GM12878 (cell line): ENCODE data around the gene HCN4. TPM values are rescaled to one million over a fixed set of nuclear protein-coding genes. Genes with fewer than 3 reads are reported as not detected.

ENCODE experiments used
- ATAC-seq: fragments of 200-7000 bp; cut with Tn5 transposase; 3 replicates; pipeline ENCODE4 v1.9.1; 2020; ENCODE audit warnings: mild to moderate bottlenecking, moderate library complexity
- BruUV-seq: library from RNA; stranded (reverse); fragments of 400-500 nt; replicated peaks from 2 replicates; lab custom pipeline; 2021; lab: Mats Ljungman, UMichigan
- CTCF ChIA-PET: fragments of 300-600 bp; sonication (Branson Sonifier 250); formaldehyde crosslinking; extraction: SDS; loops from one replicate; lab custom pipeline; 2021; ENCODE audit warnings: inconsistent platforms; lab: Yijun Ruan, JAX
- POLR2A ChIA-PET: fragments of 350-600 bp; formaldehyde crosslinking; extraction: SDS; loops from one replicate; lab custom pipeline; 2021; ENCODE audit warnings: inconsistent platforms; lab: Charles Lee
- RAD21 ChIA-PET: fragments of 300-600 bp; sonication (Branson Sonifier 250); formaldehyde crosslinking; loops from one replicate; lab custom pipeline; 2023; ENCODE audit warnings: antibody characterized with exemption; ENCODE audit not compliant: unreplicated experiment; lab: Charles Lee
- SMC1A ChIA-PET: fragments of 300-600 bp; sonication (Branson Sonifier 250); formaldehyde crosslinking; loops from one replicate; lab custom pipeline; 2023; ENCODE audit not compliant: unreplicated experiment, uncharacterized antibody; lab: Charles Lee
- DNase-seq: peaks from one replicate; pipeline ENCODE4 v3.0.0-alpha.2; 2011; ENCODE audit warnings: low read depth, low spot score
- FAIRE-seq: peaks from 3 replicates; lab custom pipeline; 2011; peaks lifted over from hg19 to GRCh38; lab: Jason Lieb, UNC
- H2AFZ ChIP-seq: 2 replicates; pipeline ENCODE4 v1.6.0; 2011; ENCODE audit warnings: low read depth, low read length, control low read depth; ENCODE audit not compliant: control insufficient read depth
- H3K27ac ChIP-seq: 2 replicates; pipeline ENCODE4 v1.5.1; 2011; ENCODE audit warnings: control low read depth; ENCODE audit not compliant: control insufficient read depth, insufficient read depth
- H3K27me3 ChIP-seq, 2 experiments: replicated peaks in 1 of 2; 2 replicates each; pipeline versions ENCODE4 v1.6.0 to v1.6.1; 2011; ENCODE audit warnings: low read length in 1 of 2; ENCODE audit not compliant: control insufficient read depth in 2 of 2, insufficient read depth in 2 of 2
- H3K36me3 ChIP-seq, 2 experiments: 2 replicates each; pipeline ENCODE4 v1.5.1; 2011; ENCODE audit warnings: low read length in 1 of 2; ENCODE audit not compliant: control insufficient read depth in 2 of 2, insufficient read depth in 2 of 2
- H3K4me1 ChIP-seq: 2 replicates; pipeline ENCODE4 v1.6.1; 2011; ENCODE audit warnings: mild to moderate bottlenecking, low read length, moderate library complexity, mixed read lengths; ENCODE audit not compliant: control insufficient read depth, insufficient read depth
- H3K4me2 ChIP-seq: 2 replicates; pipeline ENCODE4 v1.6.0; 2011; ENCODE audit warnings: control low read depth; ENCODE audit not compliant: control insufficient read depth, insufficient read depth
- H3K4me3 ChIP-seq: fragments of 200-600 bp; sonication (generic); 2 replicates; pipeline ENCODE4 v1.5.1; 2016
- H3K79me2 ChIP-seq: 2 replicates; pipeline ENCODE4 v1.6.0; 2011; ENCODE audit warnings: low read length; ENCODE audit not compliant: control insufficient read depth, insufficient read depth
- H3K9ac ChIP-seq: 2 replicates; pipeline ENCODE4 v1.8.0; 2011; ENCODE audit warnings: low read length, control low read depth, mixed read lengths; ENCODE audit not compliant: control insufficient read depth, insufficient read depth
- H3K9me3 ChIP-seq: replicated peaks from 3 replicates; pipeline ENCODE4 v1.5.1; 2011; ENCODE audit warnings: mild to moderate bottlenecking, low read length; ENCODE audit not compliant: control insufficient read depth, insufficient read depth
- H4K20me1 ChIP-seq: 2 replicates; pipeline ENCODE4 v1.6.0; 2011; ENCODE audit not compliant: control insufficient read depth, insufficient read depth
- DPF2 ChIP-seq: fragments of 450-650 bp; IDR thresholded peaks from 2 replicates; pipeline ENCODE4 v1.6.1; 2017; ENCODE audit warnings: mild to moderate bottlenecking
- FOXM1 ChIP-seq: IDR thresholded peaks from 2 replicates; pipeline ENCODE4 v1.6.1; 2012; ENCODE audit warnings: low read depth, mild to moderate bottlenecking, inconsistent platforms, low read length, moderate library complexity
- HCFC1 ChIP-seq: fragments of 150-350 bp; IDR thresholded peaks from 2 replicates; pipeline ENCODE4 v1.6.1; 2014; ENCODE audit warnings: low read length
- IRF3 ChIP-seq: fragments of 450-650 bp; IDR thresholded peaks from 2 replicates; pipeline ENCODE4 v1.6.1; 2014; ENCODE audit warnings: mild to moderate bottlenecking
- KDM1A ChIP-seq: fragments of 200-600 bp; sonication (generic); IDR thresholded peaks from 2 replicates; pipeline ENCODE4 v1.6.1; 2016; ENCODE audit warnings: borderline replicate concordance
- MAX ChIP-seq: IDR thresholded peaks from 2 replicates; pipeline ENCODE4 v1.6.1; 2012; ENCODE audit warnings: low read depth, low read length, improper control_type of control experiment
- MLLT1 ChIP-seq: fragments of 450-650 bp; IDR thresholded peaks from 2 replicates; pipeline ENCODE4 v1.6.1; 2016; ENCODE audit warnings: mild to moderate bottlenecking
- MYB ChIP-seq: fragments of 150-350 bp; IDR thresholded peaks from 2 replicates; pipeline ENCODE4 v1.6.1; 2014; ENCODE audit warnings: mild to moderate bottlenecking, low read depth, low read length, borderline replicate concordance
- MYC ChIP-seq: IDR thresholded peaks from 2 replicates; pipeline ENCODE4 v1.6.1; 2011; ENCODE audit warnings: mild to moderate bottlenecking, low read length, moderate library complexity, inconsistent platforms; ENCODE audit not compliant: insufficient read depth, insufficient replicate concordance, insufficient read length, severe bottlenecking
- PBX3 ChIP-seq: IDR thresholded peaks from 2 replicates; pipeline ENCODE4 v1.6.1; 2011; ENCODE audit warnings: mild to moderate bottlenecking, low read depth, low read length, moderate library complexity; ENCODE audit not compliant: insufficient replicate concordance
- RELB ChIP-seq: fragments of 450-650 bp; IDR thresholded peaks from 2 replicates; pipeline ENCODE4 v1.6.1; 2017; ENCODE audit warnings: low read depth, mild to moderate bottlenecking, moderate library complexity
- SIX5 ChIP-seq: IDR thresholded peaks from 2 replicates; pipeline ENCODE4 v1.6.1; 2011; ENCODE audit warnings: mild to moderate bottlenecking, low read depth, low read length, moderate library complexity; ENCODE audit not compliant: severe bottlenecking
- YBX1 ChIP-seq: fragments of 450-650 bp; IDR thresholded peaks from 2 replicates; pipeline ENCODE4 v1.6.1; 2016; ENCODE audit warnings: antibody characterized with exemption
- WGBS: methylation state at CpG from one replicate; pipeline ENCODE4 v1.1.6; 2016; ENCODE audit warnings: low lambda C conversion rate; ENCODE audit not compliant: insufficient replicate concordance, insufficient coverage; ENCODE audit errors: missing lambda C conversion rate; 5-methylcytosine and 5-hydroxymethylcytosine counted together
- in situ Hi-C: fragments of 300-500 bp; cut with MboI; formaldehyde crosslinking; loops from 9 replicates; pipeline ENCODE4 v1.14.3; 2018; ENCODE audit warnings: mixed read lengths
- intact Hi-C: fragments of 100-400 bp; cut with micrococcal nuclease; formaldehyde crosslinking; loops from one replicate; pipeline ENCODE4 v1.14.2; 2022; ENCODE audit not compliant: unreplicated experiment
- polyA plus RNA-seq, 11 experiments: library from polyadenylated mRNA; depleted of rRNA in 4 of 11; unstranded in 6 of 11; stranded (reverse) in 5 of 11; fragments of >200 nt; fragmentation: Nextera tagmentation in 4 of 11; fragmentation: Illumina TruSeq in 1 of 11; extraction: Ambion mirVana in 4 of 11; extraction: Trizol in 1 of 11; gene quantifications; 1 replicate in 1 of 11; 2 replicates in 10 of 11; pipeline versions ENCODE4 v1.2.1 to v1.2.3, GENCODE V29; 2011 to 2016; ENCODE audit warnings: inconsistent platforms in 2 of 11, missing spikeins in 2 of 11, low read depth in 1 of 11
- total RNA-seq, 4 experiments: library from RNA; depleted of rRNA in 3 of 4; stranded (reverse); fragments of >200 nt in 3 of 4; fragmentation: Illumina TruSeq in 1 of 4; extraction: Trizol in 1 of 4; gene quantifications; 2 replicates each; pipeline versions ENCODE4 v1.2.1 to v1.2.3, GENCODE V29; 2013 to 2021

Gene HCN4
- total and polyA plus RNA-seq, 10 of the 15 experiments (the other 5 are each of a cell fraction or from before 2014, with no cell fraction given): 0.03 to 0.10 TPM; not detected in 8

GRCh38 chr15:73270366-73271097 lies 98.2 kb downstream of the HCN4 start:
- H3K4me1 ChIP-seq: no peaks in the 10 kb centered on the region
- no TSS peak for BruUV-seq
- H4K20me1 ChIP-seq: no peaks in the 10 kb centered on the region
- FAIRE-seq: no peak
- H3K9me3 ChIP-seq: no peaks in the 10 kb centered on the region
- intact Hi-C loops (no loop called here), in situ Hi-C loops (no loop called here)
- no peak for ATAC-seq
- SMC1A ChIA-PET: interaction anchor here (0.6 kb wide), 1 partner anchor 136 kb away, joined by 3 read pairs; no protein-coding TSS in a partner anchor
- CTCF ChIA-PET: interaction anchor here (1.5 to 8.5 kb wide), 2 partner anchors 15 to 29 kb away, joined by 4 to 78 read pairs; no protein-coding TSS in a partner anchor
- 41% methylated on average over 3 of the region's 3 CpGs for WGBS
- no peak overlapping the region for H3K4me3 ChIP-seq
- RAD21 ChIA-PET: interaction anchor here (2.8 kb wide), 1 partner anchor 29 kb away, joined by 8 read pairs; no protein-coding TSS in a partner anchor
- no peak overlapping the region for H3K4me2 ChIP-seq
- POLR2A ChIA-PET: no interaction called here
- H3K9ac ChIP-seq: no peak overlapping the region
- DNase-seq: no peak
- no peaks in the 10 kb centered on the region for H3K27me3 ChIP-seq
- H2AFZ ChIP-seq: no peak overlapping the region
- TF ChIP-seq FOXM1 (no peak), YBX1 (no peak), IRF3 (no peak), DPF2 (no peak), PBX3 (no peak), SIX5 (no peak), MLLT1 (no peak), MAX (no peak), MYB (no peak), MYC (no peak), KDM1A (no peak), RELB (no peak), HCFC1 (no peak)
- H3K79me2 ChIP-seq: no peaks in the 10 kb centered on the region
- no peak overlapping the region for H3K27ac ChIP-seq
- H3K36me3 ChIP-seq: no peaks in the 10 kb centered on the region
